ENCODE data around the gene DIPK1C.

DIPK1C gene

GRCh38 chr18:74419761-74420160 lies 37.3 kb downstream of the DIPK1C start:
- TF ChIP-seq SNAI2 (CRISPR knock-in tag; IDR thresholded peaks at IDR 0.05), result no peak
- no peak for TF ChIP-seq ZNF565 (CRISPR knock-in tag; conservative IDR thresholded peaks at IDR 0.05; ENCODE audit: low read depth)
- TF ChIP-seq CREB5 (CRISPR knock-in tag; IDR thresholded peaks at IDR 0.05; ENCODE audit: low read depth), result no peak
- TF ChIP-seq PATZ1 (CRISPR knock-in tag; IDR thresholded peaks at IDR 0.05; ENCODE audit: borderline replicate concordance), result no peak
- TF ChIP-seq ZNF70 (CRISPR knock-in tag; IDR thresholded peaks at IDR 0.05), result no peak
- TF ChIP-seq ZFP30 (CRISPR knock-in tag; IDR thresholded peaks at IDR 0.05), result no peak
- TF ChIP-seq RARB (CRISPR knock-in tag; IDR thresholded peaks at IDR 0.05), result no peak
- TF ChIP-seq ZNF8 (CRISPR knock-in tag; IDR thresholded peaks at IDR 0.05), result no peak
- ATAC-seq, result no peak

GRCh38 chr18:74418023-74418422 lies 39.1 kb downstream of the DIPK1C start:
- TF ChIP-seq CREB5 (CRISPR knock-in tag; IDR thresholded peaks at IDR 0.05; ENCODE audit: low read depth) (no peak), ISL1 (CRISPR knock-in tag; IDR thresholded peaks at IDR 0.05) (no peak), ZC3H10 (CRISPR knock-in tag; IDR thresholded peaks at IDR 0.05) (no peak), ZFP30 (CRISPR knock-in tag; IDR thresholded peaks at IDR 0.05) (no peak), CSDC2 (CRISPR knock-in tag; IDR thresholded peaks at IDR 0.05) (no peak), CSRNP3 (CRISPR knock-in tag; IDR thresholded peaks at IDR 0.05) (no peak), ZNF70 (CRISPR knock-in tag; IDR thresholded peaks at IDR 0.05) (no peak), ZNF565 (CRISPR knock-in tag; conservative IDR thresholded peaks at IDR 0.05; ENCODE audit: low read depth) (no peak), GLIS3 (CRISPR knock-in tag; IDR thresholded peaks at IDR 0.05) (no peak), ESRRG (CRISPR knock-in tag; IDR thresholded peaks at IDR 0.05) (no peak), ZNF8 (CRISPR knock-in tag; IDR thresholded peaks at IDR 0.05) (no peak), PPARA (CRISPR knock-in tag; IDR thresholded peaks at IDR 0.05; ENCODE audit: borderline replicate concordance) (no peak), TOX (CRISPR knock-in tag; IDR thresholded peaks at IDR 0.05; ENCODE audit: borderline replicate concordance) (no peak), BACH2 (CRISPR knock-in tag; IDR thresholded peaks at IDR 0.05; ENCODE audit: borderline replicate concordance) (no peak), ARNTL (CRISPR knock-in tag; IDR thresholded peaks at IDR 0.05; ENCODE audit: borderline replicate concordance, low read depth) (no peak), SNAI2 (CRISPR knock-in tag; IDR thresholded peaks at IDR 0.05) (no peak), POU6F1 (CRISPR knock-in tag; IDR thresholded peaks at IDR 0.05; ENCODE audit: borderline replicate concordance, low read depth) (no peak)
- no peak for ATAC-seq

GRCh38 chr18:74416124-74416523 lies 41.0 kb downstream of the DIPK1C start:
- TF ChIP-seq BACH2 (CRISPR knock-in tag; IDR thresholded peaks at IDR 0.05; ENCODE audit: borderline replicate concordance), result no peak
- TF ChIP-seq ARNTL (CRISPR knock-in tag; IDR thresholded peaks at IDR 0.05; ENCODE audit: borderline replicate concordance, low read depth), result no peak
- no peak for TF ChIP-seq ZNF565 (CRISPR knock-in tag; conservative IDR thresholded peaks at IDR 0.05; ENCODE audit: low read depth)
- no peak for TF ChIP-seq TSHZ2 (CRISPR knock-in tag; IDR thresholded peaks at IDR 0.05)
- no peak for TF ChIP-seq ZNF70 (CRISPR knock-in tag; IDR thresholded peaks at IDR 0.05)

More at GRCh38 chr18:74416124-74416523, 41.0 kb downstream of the DIPK1C start:
- no peak for ATAC-seq
